ACC112 (cell line): Measurements from ENCODE around the gene SEC62.

ENCODE experiments used
- H2AFZ ChIP-seq: fragments of 200-600 bp; sonication (generic); one replicate; pipeline ENCODE4 v1.6.0; 2017; ENCODE audit warnings: antibody characterized with exemption, low read length; ENCODE audit not compliant: unreplicated experiment
- H3K27ac ChIP-seq: fragments of 200-600 bp; sonication (generic); 2 replicates; pipeline ENCODE4 v1.5.1; 2014; ENCODE audit warnings: low read depth, mild to moderate bottlenecking, antibody characterized with exemption, low read length, moderate library complexity
- H3K27me3 ChIP-seq: fragments of 200-600 bp; sonication (generic); 2 replicates; pipeline ENCODE4 v1.6.1; 2014; ENCODE audit warnings: mild to moderate bottlenecking, antibody characterized with exemption, low read length, moderate library complexity, mixed read lengths; ENCODE audit not compliant: insufficient read depth
- H3K36me3 ChIP-seq: fragments of 200-600 bp; sonication (generic); 2 replicates; pipeline ENCODE4 v1.6.1; 2016; ENCODE audit warnings: mild to moderate bottlenecking, antibody characterized with exemption, low read length, moderate library complexity, mixed read lengths; ENCODE audit not compliant: insufficient read depth
- H3K4me1 ChIP-seq: fragments of 200-600 bp; sonication (generic); one replicate; pipeline ENCODE4 v1.6.1; 2016; ENCODE audit warnings: low read length, mixed read lengths; ENCODE audit not compliant: insufficient read depth, unreplicated experiment, control insufficient read depth
- H3K4me3 ChIP-seq: fragments of 200-600 bp; sonication (generic); 2 replicates; pipeline ENCODE4 v1.5.1; 2014; ENCODE audit warnings: mild to moderate bottlenecking, low read depth, low read length
- H3K79me2 ChIP-seq: fragments of 200-600 bp; sonication (generic); one replicate; pipeline ENCODE4 v1.6.0; 2016; ENCODE audit warnings: low read length; ENCODE audit not compliant: control insufficient read depth, unreplicated experiment, insufficient read depth

The SEC62 gene

GRCh38 chr3:170021083-170021482 is 54.5 kb downstream of the SEC62 start:
- H3K79me2 ChIP-seq: no peaks in the 10 kb centered on the region
- H3K4me3 ChIP-seq: no peak overlapping the region
- H3K27me3 ChIP-seq: peaks cover 4% of the 10 kb centered on the region; the same call in 1 of the 2 replicates
- no peaks in the 10 kb centered on the region for H3K4me1 ChIP-seq
- H3K27ac ChIP-seq: no peak overlapping the region
- no peaks in the 10 kb centered on the region for H3K36me3 ChIP-seq
- no peak overlapping the region for H2AFZ ChIP-seq

DNA sequence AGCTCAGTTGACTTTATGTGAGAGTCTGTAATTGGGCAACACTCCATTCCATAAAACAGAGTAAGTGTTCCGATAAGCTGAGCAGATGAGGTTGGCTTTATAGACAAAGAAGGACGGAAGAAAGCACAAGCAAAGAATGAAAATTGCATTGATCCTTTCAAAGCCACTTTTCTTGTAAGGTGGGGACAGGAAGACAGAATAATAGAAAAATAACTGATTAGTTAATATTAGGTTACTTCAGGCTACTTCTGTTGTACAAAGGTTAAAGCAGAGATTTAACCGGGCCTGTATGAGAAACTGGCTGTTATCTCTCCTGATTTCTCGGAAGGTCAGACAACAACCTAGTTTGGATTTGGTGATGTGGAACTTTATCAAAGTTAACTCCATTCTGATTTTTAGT is 55.7 kb downstream of the SEC62 start:
- Histone ChIP-seq H3K4me1 (no peaks in the 10 kb centered on the region), H3K79me2 (no peaks in the 10 kb centered on the region), H2AFZ (no peak overlapping the region), H3K36me3 (no peaks in the 10 kb centered on the region), H3K4me3 (no peak overlapping the region), H3K27me3 (no peaks in the 10 kb centered on the region), H3K27ac (no peak overlapping the region)

DNA sequence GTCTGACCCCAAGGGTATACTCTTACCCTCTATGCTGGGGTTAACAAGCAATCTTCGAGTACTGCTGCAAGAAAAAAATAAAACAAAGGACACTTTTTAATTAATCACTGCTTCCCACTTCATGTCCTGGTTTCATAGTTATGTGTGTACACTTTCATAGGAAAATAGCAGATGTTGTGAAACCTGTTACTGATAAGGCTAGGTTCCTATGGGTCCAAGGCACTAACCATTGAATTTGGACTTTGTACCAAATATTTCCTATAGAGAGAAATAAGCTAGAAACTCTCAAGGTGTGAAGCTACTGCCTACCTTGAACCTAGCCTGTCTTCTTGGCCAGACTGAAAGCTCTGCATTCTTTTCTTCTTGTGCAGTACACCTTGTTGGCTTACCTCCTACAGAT is 56.6 kb downstream of the SEC62 start:
- no peak overlapping the region for H2AFZ ChIP-seq
- H3K79me2 ChIP-seq: no peaks in the 10 kb centered on the region
- no peak overlapping the region for H3K4me3 ChIP-seq
- H3K27ac ChIP-seq: no peak overlapping the region
- no peaks in the 10 kb centered on the region for H3K36me3 ChIP-seq
- H3K27me3 ChIP-seq: no peaks in the 10 kb centered on the region
- no peaks in the 10 kb centered on the region for H3K4me1 ChIP-seq

DNA sequence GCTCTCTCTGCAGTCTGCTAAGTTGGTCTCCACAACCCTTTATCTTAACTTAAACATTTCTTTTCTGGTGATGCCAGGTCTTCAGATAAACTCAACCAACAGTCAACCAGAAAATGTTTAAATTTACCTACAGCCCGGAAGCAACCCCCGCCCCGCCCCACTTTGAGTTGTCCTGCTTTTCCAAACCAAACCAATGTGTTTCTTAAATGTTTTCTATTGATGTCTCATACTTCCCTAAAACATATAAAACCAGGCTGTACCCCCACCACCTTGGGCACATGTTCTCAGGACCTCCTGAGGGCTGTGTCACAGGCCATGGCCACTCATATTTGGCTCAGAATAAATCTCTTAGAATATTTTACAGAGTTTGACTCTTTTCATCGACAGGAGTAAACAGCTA is 58.0 kb downstream of the SEC62 start:
- Histone ChIP-seq H3K4me3 (no peak overlapping the region), H3K4me1 (no peaks in the 10 kb centered on the region), H3K27me3 (no peaks in the 10 kb centered on the region), H3K36me3 (no peaks in the 10 kb centered on the region), H2AFZ (no peak overlapping the region), H3K79me2 (no peaks in the 10 kb centered on the region), H3K27ac (no peak overlapping the region)

DNA sequence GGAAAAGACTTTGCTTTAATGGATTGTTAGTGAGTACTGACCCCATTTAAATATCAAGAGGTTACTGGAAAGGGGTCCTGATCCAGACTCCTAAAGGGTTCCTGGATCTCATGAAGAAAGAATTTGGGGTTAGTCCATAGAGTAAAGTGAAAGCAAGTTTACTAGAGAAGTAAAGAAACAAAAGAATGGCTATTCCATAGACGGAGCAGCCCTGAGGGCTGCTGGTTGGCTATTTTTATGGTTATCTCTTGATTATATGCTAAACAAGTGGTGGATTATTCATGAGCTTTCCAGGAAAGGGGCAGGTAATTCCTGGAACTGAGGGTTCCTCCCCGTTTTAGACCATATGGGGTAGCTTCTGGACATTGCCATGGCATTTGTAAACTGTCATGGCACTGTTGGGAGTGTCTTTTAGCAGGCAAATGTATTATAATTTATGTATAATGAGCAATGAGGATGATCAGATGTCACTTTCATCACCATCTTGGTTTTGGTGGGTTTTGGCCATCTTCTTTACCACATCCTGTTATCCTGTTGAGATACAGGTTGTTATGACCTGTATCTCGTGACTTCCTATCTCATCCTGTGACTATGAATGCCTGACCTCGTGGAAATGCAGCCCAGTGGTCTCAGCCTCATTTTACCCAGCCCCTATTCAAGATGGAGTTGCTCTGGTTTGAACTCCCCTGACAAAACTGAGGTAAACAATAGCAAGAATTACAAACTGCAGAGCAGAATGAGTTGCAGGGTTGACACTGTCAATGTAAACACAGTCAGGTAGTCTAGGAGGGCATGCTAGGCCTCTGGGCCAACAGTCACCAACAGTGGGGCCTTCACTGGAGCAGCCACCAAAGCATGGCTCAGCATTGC is 60.9 kb downstream of the SEC62 start:
- no peak overlapping the region for H2AFZ ChIP-seq
- no peaks in the 10 kb centered on the region for H3K79me2 ChIP-seq
- no peak overlapping the region for H3K27ac ChIP-seq
- H3K36me3 ChIP-seq: no peaks in the 10 kb centered on the region
- no peak overlapping the region for H3K4me3 ChIP-seq
- no peaks in the 10 kb centered on the region for H3K27me3 ChIP-seq
- no peaks in the 10 kb centered on the region for H3K4me1 ChIP-seq

DNA sequence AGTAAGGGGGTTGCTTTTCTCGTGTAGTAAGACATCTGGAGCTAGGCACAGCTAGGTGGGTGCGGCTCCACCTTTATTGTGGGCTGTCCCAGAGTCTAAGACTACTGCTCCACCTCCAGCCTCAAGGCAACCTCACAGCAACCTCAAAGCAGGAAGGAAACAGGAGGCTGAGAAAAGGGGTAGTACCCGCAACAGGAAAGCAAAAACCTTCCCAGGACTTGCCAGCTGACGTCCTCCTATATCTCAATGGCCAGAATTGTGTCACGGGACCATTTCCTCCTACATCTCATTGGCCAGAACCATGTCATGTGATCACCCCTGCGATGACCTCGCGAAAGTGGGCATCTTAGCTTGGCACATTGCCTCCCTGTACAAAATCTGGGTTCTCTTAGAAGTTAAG is 66.9 kb downstream of the SEC62 start:
- Histone ChIP-seq H3K4me1 (peaks cover 2% of the 10 kb centered on the region), H3K36me3 (no peaks in the 10 kb centered on the region), H3K4me3 (no peak overlapping the region), H3K27ac (no peak overlapping the region), H3K79me2 (no peaks in the 10 kb centered on the region), H3K27me3 (peaks cover 11% of the 10 kb centered on the region; the same call in 1 of the 2 replicates), H2AFZ (no peak overlapping the region)

DNA sequence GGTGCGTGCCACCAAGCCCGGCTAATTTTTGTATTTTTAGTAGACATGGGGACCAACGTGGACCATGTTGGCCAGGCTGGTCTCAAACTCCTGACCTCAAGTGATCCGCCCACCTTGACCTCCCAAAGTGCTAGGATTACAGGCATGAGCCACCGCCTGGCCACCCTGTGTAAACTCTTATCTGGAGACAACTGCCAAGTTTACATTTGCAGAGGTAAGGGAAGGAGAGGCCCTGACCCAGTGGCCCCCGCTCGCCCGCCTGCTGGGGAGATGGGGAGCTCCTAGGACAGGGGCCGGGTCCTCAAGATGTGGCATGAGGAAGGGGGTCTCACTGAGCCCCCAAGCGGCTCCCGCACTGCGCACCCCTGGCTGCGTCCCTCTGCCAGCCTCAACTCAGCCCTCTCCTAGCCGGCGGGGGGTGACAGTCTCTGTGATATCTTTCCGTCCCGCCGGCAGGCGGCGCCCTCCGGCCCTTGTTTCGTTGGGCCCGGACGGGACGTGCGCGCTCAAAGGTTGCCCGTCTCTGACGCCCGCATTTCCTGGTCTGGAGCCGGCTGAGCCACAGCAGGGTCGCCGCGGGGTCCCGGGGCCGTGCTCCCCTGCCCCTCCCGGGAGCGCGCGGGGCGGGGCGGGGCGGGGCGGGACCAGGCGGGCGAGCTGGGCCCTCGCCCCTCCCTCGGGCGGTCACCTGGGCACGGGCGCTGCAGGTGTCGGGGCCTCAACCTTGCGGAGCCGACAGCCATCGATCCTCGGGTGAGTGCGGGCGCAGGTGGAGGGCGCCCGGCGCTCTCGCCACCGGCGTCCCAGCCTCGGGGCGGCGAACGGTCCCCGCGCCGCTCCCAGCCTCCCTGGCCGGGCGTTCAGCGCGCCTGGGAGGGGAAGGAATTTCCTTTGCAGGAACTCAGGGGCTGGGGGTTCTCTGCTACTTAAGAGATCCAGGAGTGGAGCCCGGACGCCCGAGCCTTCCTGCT is 71.1 kb downstream of the SEC62 start, which contains the start of gene GPR160:
Gene GPR160 (plus strand): TSS at position 533 of the 971 bp plus-strand sequence. CDS start 45,978 bp downstream, outside the sequence.
- Histone ChIP-seq H3K27me3 (peaks cover 44% of the 10 kb centered on the region), H2AFZ (peak within 1 kb of the TSS; percentile 64), H3K79me2 (no peaks in the 10 kb centered on the region), H3K4me3 (peak within 1 kb of the TSS; percentile 74), H3K27ac (no peak within 1 kb of the TSS), H3K4me1 (peaks cover 2% of the 10 kb centered on the region), H3K36me3 (no peaks in the 10 kb centered on the region)

DNA sequence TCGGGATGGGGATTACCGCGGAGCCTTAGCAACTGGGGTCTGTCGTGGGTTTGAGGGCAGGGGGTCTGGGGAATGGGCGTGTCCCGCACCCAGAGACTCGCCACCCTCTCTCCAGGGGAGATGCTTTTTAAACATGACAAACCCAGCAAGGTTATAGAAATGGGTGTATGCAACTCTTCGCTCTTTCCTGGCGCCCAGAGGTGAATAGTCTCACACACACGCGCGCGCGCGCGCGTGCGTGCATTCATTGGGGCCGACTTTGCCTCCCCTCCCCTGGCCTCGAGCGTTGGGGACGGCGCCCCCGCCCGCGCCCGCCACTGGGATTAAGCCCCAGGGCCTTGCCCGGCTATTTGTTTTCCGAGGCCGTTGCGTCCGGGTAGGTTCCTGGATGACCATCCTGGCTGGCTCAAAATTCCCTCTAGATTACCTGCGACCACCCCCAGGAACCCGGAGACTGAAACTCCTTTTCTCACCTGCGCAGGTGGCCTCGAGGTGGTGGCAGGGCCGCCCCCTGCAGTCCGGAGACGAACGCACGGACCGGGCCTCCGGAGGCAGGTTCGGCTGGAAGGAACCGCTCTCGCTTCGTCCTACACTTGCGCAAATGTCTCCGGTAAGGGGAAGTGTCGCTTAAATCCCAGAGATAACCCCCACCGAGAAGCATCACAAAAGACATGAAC is 72.0 kb downstream of the SEC62 start:
- H3K27me3 ChIP-seq: peaks cover 44% of the 10 kb centered on the region
- H2AFZ ChIP-seq: peak overlapping the region; percentile 64
- no peak overlapping the region for H3K27ac ChIP-seq
- no peaks in the 10 kb centered on the region for H3K36me3 ChIP-seq
- peak overlapping the region; percentile 74 for H3K4me3 ChIP-seq
- H3K4me1 ChIP-seq: peaks cover 2% of the 10 kb centered on the region
- no peaks in the 10 kb centered on the region for H3K79me2 ChIP-seq

DNA sequence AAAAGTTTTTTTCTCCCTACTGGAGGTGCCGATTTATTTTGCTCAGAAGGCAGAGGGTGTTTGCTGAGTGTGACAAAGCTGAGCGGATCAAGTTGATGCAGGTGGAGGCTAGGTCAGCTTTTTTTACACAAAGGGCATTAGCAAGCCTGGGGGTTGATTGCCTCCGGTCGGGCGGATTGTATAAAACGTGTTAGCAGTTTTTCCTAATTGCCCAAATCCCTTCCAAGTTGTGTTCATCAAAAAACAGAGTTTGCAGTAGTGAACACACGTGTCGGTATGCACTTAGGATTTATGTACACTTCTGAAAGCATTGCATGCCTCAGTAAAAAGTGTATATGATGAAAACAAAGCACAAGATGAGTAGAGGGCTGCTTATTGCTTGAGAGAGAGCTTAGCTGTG is 73.8 kb downstream of the SEC62 start:
- Histone ChIP-seq H3K27ac (no peak overlapping the region), H3K4me3 (no peak overlapping the region), H2AFZ (no peak overlapping the region), H3K79me2 (no peaks in the 10 kb centered on the region), H3K27me3 (peaks cover 44% of the 10 kb centered on the region), H3K36me3 (no peaks in the 10 kb centered on the region), H3K4me1 (peaks cover 2% of the 10 kb centered on the region)

- H3K27ac ChIP-seq: no peak overlapping the region
- H3K79me2 ChIP-seq: no peaks in the 10 kb centered on the region
- no peak overlapping the region for H3K4me3 ChIP-seq
- peaks cover 33% of the 10 kb centered on the region for H3K27me3 ChIP-seq
- no peak overlapping the region for H2AFZ ChIP-seq
- H3K4me1 ChIP-seq: peaks cover 8% of the 10 kb centered on the region
- H3K36me3 ChIP-seq: no peaks in the 10 kb centered on the region
These were observed 76.9 kb downstream of the SEC62 start for GRCh38 chr3:170043506-170043905.
